ENCODE measurements around the gene UBE2I. TPM values are rescaled to one million over a fixed set of nuclear protein-coding genes. Genes with fewer than 3 reads are reported as not detected.

Gene UBE2I
- total and polyA plus RNA-seq, 2 donors (not counting 1 experiment from before 2014, with no cell fraction given): 42.1 to 142 TPM

DNA sequence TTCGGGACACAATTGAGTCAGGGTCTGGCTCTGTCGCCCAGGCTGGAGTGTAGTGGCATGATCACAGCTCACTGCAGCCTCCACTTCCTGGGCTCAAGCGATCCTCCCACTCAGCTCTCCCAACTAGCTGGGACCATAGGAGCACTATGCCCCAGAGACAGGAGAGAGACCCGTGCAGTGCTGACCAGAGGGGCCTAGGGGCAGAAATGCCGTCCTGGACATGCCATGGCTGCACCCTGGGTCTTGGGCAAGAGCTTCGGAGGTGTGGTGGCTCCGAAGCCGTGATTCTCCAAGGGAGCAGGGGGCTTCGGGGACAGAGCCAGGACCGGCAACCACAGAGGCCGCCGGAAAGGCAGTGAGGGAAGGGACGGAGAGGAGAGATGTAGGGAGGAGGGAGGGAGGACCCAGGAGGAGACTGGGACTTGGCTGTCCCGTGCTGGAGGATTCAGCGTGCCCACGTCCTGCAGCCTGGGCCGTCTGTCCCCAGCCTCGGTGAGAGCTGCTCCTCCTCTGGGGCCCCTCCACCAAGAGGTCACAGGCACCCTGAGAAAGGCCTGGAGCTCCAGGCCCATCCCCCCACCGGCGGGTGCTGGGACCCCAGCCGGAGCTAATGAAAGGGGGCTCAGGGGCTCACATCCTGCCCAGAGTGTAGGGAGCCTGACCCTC is 31.7 kb upstream of the UBE2I start:
- no peak for TF ChIP-seq EZH2 (IDR thresholded peaks at IDR 0.05; ENCODE audit: low read length, missing control alignments)
- no peak for TF ChIP-seq CTCF (conservative IDR thresholded peaks at IDR 0.05 in 1 of 2, IDR thresholded peaks at IDR 0.05 in 1 of 2; ENCODE audit: low read depth in 1 of 2, low read length in 2 of 2)
- Histone ChIP-seq H3K4me3 (replicated peaks in 1 of 4; ENCODE audit: control extremely low read depth in 1 of 4, insufficient read depth in 1 of 4, low read depth in 3 of 4, low read length in 4 of 4) (no peak overlapping the region), H3K4me2 (ENCODE audit: extremely low read depth, insufficient read depth, low read length) (no peak overlapping the region), H3K9ac (ENCODE audit: insufficient read depth, low read length) (no peak overlapping the region), H3K79me2 (ENCODE audit: control insufficient read depth, insufficient read depth, low read length) (no peaks in the 10 kb centered on the region), H3K36me3 (ENCODE audit: control insufficient read depth, insufficient read depth, low read length) (no peaks in the 10 kb centered on the region), H4K20me1 (ENCODE audit: control insufficient read depth, extremely low read depth, insufficient read depth, low read length) (no peaks in the 10 kb centered on the region), H3K27me3 (ENCODE audit: control insufficient read depth, insufficient read depth, low read length) (no peaks in the 10 kb centered on the region), H3K9me3 (ENCODE audit: control insufficient read depth, insufficient read depth, low read depth, low read length) (no peaks in the 10 kb centered on the region), H3K4me1 (ENCODE audit: control insufficient read depth, extremely low read depth, insufficient read depth, low read length) (no peaks in the 10 kb centered on the region), H2AFZ (ENCODE audit: low read length) (no peak overlapping the region), H3K27ac (ENCODE audit: insufficient read depth, low read length) (no peak overlapping the region)
- DNase-seq (ENCODE audit: low read depth in 2 of 2): no peak

DNA sequence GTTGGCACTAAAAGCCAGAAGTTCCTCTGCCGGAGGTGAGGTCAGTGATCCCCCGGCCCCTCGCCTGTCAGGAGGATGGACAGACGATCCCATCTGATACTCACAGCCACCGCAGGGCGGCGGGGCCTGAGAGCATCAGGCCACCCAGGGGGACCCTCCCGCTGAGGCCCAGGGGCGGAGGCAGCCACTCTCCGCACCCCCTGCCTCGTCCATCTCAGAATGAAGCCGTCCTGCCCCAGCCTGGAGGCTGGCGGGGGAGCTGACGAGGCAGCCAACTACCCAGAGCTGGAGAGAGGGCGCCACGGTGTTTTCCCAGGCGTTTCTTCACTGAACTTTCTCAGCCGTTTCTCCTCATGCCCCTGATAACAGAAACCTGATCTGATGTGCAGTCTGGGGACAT is 31.0 kb upstream of the UBE2I start:
- Histone ChIP-seq H3K36me3 (ENCODE audit: control insufficient read depth, insufficient read depth, low read length) (no peaks in the 10 kb centered on the region), H3K9ac (ENCODE audit: insufficient read depth, low read length) (no peak overlapping the region), H3K4me3 (replicated peaks in 1 of 4; ENCODE audit: control extremely low read depth in 1 of 4, insufficient read depth in 1 of 4, low read depth in 3 of 4, low read length in 4 of 4) (no peak overlapping the region), H3K27me3 (ENCODE audit: control insufficient read depth, insufficient read depth, low read length) (no peaks in the 10 kb centered on the region), H3K9me3 (ENCODE audit: control insufficient read depth, insufficient read depth, low read depth, low read length) (no peaks in the 10 kb centered on the region), H2AFZ (ENCODE audit: low read length) (no peak overlapping the region), H4K20me1 (ENCODE audit: control insufficient read depth, extremely low read depth, insufficient read depth, low read length) (no peaks in the 10 kb centered on the region), H3K4me1 (ENCODE audit: control insufficient read depth, extremely low read depth, insufficient read depth, low read length) (no peaks in the 10 kb centered on the region), H3K27ac (ENCODE audit: insufficient read depth, low read length) (no peak overlapping the region), H3K79me2 (ENCODE audit: control insufficient read depth, insufficient read depth, low read length) (no peaks in the 10 kb centered on the region), H3K4me2 (ENCODE audit: extremely low read depth, insufficient read depth, low read length) (no peak overlapping the region)
- no peak for DNase-seq (ENCODE audit: low read depth in 2 of 2)
- TF ChIP-seq EZH2 (IDR thresholded peaks at IDR 0.05; ENCODE audit: low read length, missing control alignments): no peak

GRCh38 chr16:1279081-1279944 is 30.1 kb upstream of the UBE2I start:
- no peak for DNase-seq (ENCODE audit: low read depth in 2 of 2)
- Histone ChIP-seq H3K27ac (ENCODE audit: insufficient read depth, low read length) (no peak overlapping the region), H3K4me1 (ENCODE audit: control insufficient read depth, extremely low read depth, insufficient read depth, low read length) (no peaks in the 10 kb centered on the region), H3K79me2 (ENCODE audit: control insufficient read depth, insufficient read depth, low read length) (no peaks in the 10 kb centered on the region), H4K20me1 (ENCODE audit: control insufficient read depth, extremely low read depth, insufficient read depth, low read length) (no peaks in the 10 kb centered on the region), H3K4me3 (replicated peaks in 1 of 4; ENCODE audit: control extremely low read depth in 1 of 4, insufficient read depth in 1 of 4, low read depth in 3 of 4, low read length in 4 of 4) (no peak overlapping the region), H3K9me3 (ENCODE audit: control insufficient read depth, insufficient read depth, low read depth, low read length) (no peaks in the 10 kb centered on the region), H3K27me3 (ENCODE audit: control insufficient read depth, insufficient read depth, low read length) (no peaks in the 10 kb centered on the region), H2AFZ (ENCODE audit: low read length) (no peak overlapping the region), H3K4me2 (ENCODE audit: extremely low read depth, insufficient read depth, low read length) (no peak overlapping the region), H3K36me3 (ENCODE audit: control insufficient read depth, insufficient read depth, low read length) (no peaks in the 10 kb centered on the region), H3K9ac (ENCODE audit: insufficient read depth, low read length) (no peak overlapping the region)
- TF ChIP-seq CTCF (conservative IDR thresholded peaks at IDR 0.05 in 1 of 2, IDR thresholded peaks at IDR 0.05 in 1 of 2; ENCODE audit: low read depth in 1 of 2, low read length in 2 of 2): no peak
- no peak for TF ChIP-seq EZH2 (IDR thresholded peaks at IDR 0.05; ENCODE audit: low read length, missing control alignments)

Data from fibroblast of lung (primary cell).